Stimulated activated CD4-positive, alpha-beta T cell treated with anti-CD3 and anti-CD28 coated beads, Interleukin-15, amount 100 ng/mL, for 48 hours (primary cell): Measurements from ENCODE around the gene TCP10L.
"Not testable (repeated sequence)": the region's sequence is repeated elsewhere in the genome, so short reads cannot be mapped to it uniquely, and the experiment has no call there.

Experiments used
- DNase-seq, 2 donors: peaks; one replicate each; pipeline ENCODE4 v3.0.0-alpha.2; 2020; ENCODE audit warnings: low read depth in 2 of 2

TCP10L gene

DNA sequence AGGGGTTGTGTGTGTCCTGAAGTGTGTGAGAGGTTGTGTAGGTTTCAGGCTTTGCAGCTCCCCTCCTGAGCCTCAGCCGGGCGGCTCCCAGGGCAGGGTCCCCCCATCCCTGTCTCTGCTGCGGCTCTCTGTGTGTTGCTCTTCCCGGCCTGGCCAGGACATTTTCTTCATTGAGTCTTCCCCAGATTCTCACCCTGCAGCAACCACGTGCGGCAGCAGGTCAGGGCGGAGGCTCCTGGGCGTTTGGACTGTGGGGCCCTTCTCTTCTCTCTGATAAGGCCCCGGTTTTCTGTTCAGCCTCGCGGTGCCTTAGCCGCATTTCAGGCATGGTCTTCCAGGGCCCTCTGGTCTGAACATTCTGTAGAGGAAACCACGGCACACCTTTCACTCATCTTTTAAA, 1.8 kb upstream of the TCP10L start:
- no peak for DNase-seq

DNA sequence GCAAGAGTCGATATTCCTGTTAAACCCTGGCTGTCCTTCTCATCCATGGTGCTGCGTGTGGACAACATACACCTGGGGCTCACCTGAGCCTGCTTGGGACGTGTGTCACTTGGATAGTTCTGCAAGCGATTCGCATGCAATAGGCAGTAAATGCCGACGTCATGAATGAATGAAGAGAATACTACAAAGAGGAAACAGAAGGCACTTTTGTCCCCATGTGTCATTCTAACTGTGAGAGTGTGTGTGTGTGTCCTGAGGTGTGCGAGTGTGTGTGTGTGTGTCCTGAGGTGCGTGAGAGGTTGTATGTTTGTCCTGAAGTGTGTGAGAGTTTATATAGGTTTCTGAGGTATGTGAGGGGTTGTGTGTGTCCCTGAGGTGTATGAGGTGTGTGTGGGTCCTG, 647 bp upstream of the TCP10L start:
- no peak for DNase-seq

DNA sequence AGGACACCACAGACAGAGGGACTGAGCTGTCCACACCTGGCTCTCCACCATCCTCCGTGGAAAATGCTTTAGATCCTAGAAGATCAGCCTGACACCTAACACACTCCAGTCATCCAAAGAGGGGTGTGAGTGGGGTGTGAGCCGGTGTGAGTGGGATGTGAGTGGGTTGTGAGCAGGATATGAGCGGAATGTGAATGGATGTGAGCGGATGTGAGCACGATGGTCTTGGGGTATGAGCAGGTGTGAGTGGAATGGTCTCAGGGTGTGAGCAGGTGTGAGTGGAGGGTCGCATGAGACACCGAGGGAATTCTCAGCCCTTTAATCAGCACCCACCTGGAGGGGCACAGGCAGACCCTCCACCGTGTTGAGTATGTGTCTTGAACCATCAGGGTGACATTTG, 851 bp downstream of the TCP10L start:
- DNase-seq: no peak

DNA sequence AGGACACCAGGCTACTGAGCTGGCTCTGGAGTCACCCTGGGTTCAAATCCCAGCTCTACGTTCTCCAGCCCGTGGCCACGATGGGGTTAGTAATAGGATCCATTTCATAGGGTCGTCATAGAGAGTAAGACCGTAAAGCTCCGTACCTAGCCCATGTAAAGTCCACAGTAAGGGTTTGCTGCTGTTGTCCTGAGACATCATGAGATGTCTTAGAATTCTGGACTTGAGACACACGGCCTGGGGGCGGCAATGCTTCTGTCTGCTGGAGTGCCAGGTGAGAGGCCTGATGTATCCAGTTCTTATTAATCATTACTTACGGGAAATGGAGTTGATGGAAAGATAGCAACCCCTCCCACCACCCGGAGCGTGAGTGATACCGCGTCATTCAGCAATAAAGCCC, 3.6 kb downstream of the TCP10L start:
- no peak for DNase-seq

DNA sequence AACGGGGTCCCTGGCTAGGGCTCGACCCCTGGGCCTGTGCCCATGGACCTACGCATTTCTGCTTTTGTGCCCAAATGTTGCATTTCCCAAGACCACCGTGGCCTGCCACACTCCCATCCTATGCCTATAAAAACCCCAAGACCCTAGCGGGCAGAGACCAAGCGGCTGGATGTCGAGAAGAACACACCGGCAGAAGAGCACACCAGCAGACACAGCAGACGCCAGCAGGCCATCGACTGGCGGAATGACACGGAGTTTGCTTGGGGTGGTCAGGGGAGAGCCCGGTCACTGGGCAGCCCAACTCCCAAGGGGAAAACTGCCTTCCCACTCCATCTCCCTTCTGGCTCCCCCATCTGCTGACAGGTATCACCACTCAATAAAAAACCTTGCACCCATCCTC, 4.4 kb downstream of the TCP10L start:
- DNase-seq: no peak

DNA sequence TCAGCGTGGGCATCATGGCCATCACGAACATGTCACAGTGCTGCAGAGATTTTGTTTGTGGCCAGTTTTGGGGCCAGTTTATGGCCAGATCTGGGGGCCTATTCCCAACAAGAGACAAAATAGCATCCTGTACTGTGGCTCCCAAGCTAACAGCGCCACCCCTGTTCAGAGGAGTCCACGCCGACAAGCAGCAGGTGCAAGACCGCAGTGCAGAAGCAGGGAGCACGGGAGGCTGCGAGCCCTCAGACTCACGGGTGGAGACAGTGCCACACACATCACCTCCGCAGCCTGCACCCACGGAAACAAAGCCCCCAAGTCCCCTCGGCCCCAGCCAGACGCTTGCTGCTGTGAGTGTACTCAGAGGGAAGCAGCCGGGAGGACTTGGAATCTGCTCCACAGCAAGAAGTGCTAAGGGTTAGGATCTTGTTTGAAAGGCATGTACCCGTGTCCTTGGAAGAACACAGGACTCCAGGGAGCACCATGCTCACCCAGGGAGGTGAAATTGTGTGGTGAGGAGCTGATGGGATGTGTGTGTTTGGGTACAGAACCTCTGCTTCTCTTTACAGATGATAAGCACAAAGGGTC, 7.1 kb downstream of the TCP10L start:
- peak in 1 of 2 donors; percentile 11 for DNase-seq

DNA sequence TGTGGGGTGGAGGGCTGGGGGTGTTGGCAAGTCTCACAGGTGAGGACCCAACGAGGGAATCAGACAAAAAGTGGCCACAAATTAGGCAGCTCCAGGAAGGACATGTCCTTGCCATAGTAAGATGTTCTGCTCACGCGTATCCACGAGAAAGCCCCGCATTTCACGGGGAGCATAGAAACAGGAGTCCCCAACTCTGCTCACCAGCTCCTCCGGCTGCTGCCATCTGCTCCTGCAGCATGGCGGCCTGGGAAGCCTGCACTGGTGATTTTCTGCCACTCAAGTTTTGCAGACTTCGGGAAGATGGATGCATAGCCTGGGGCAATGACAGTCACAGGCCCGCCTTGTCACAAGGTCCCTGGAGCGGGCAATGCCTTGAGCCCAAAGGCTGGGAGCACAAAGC, 9.3 kb downstream of the TCP10L start:
- no peak for DNase-seq

DNA sequence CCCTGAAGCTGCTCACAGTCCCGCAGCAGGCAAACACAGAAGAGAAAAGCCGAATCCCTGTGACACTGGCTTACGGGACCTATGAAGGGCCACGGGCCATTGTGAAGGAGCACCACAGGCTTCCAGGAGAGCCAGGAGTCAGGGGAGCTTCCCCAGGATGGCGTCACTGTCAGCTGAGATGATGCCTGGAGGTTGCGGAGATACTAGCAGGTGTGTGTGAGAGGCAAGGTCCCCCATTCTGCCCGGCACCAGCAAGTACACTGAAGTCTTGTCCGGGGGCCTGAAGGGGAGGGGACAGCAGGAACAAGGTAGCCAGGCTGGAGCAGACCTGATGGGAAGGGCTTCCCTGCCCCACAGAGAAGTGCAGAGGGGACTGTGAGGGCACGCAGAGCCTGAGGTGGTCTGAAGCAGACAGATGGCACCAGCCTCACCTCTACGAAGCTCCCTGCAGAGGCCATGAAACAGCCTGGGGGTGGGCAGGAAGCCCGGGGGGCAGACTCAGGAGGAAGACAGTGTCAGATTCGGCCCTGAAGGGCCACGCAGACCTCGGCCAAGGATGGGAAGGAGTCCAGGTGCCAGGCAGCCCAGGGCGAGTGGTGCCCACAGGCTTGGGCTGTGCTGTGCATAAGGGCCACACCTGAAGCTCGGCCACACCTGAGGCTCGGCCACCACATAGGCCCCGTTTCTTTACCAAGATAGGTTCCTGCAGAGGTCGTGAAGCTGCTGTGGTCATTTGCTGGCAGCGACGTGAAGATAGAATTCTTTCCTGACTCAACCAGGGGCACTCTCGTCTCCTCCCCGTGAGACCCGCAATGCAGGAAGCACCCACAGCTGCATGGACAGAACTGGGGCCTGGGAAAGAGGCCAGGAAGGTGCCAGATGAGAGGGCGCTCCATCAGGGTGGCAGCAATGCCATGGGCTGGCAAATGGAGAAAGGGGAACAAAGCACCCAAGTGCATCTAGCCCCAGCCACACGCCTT, 10.1 kb downstream of the TCP10L start:
- no peak for DNase-seq

DNA sequence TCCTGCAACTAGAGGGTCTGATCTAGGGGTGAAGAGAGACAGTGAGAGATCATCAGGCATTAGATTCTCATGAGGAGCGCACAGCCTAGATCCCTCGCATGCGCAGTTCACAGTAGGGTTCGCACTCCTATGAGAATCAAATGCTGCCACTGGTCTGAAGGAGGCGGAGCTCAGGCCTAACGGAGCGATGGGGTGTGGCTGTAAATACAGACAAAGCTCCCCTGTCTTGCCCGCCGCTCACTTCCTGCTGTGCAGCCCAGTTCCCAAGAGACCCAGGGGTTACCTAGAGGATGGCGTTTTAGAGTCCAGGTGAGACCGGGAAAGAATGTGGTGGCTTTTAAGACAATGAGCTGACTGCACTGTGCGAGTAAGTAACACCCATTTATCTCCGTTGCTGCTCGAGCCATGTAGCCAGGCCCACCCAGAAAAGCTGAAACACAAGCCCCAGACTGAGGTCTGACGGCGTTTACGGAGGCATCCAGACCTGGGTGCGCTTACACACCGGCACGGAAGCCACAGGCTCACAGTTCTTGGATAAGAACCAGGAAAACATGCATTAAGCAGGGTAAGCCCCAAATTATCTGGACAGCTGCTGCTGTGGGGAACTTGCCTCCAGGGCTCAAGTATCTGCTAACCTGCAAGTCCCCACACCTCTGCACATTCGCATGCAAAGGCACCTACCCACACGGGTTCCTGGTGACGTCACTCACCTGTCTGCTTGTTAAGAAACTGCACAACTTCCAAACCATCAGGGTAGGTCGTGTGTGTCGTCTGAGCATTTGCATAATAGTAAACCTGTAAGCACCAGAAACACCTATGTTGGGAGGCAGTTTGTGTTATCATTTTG, 12.5 kb downstream of the TCP10L start:
- no peak for DNase-seq

DNA sequence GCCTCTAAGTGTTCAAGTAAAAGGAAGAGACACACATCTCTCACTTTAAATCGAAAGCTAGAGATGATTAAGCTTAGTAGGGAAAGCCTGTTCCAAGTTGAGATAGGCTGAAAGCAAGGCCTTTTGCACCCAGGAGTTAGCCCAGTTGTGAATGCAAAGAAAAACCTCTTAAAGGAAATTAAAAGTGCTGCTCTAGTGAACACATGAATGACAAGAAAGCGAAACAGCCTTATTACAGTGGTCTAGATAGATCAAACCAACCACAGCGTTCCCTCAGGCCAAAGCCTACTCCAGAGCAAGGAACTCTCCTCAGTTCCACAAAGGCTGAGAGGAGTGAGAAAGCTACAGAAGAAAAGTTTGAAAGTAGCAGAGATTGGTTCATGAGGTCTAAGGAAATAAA, 14.9 kb downstream of the TCP10L start:
- no peak for DNase-seq

DNA sequence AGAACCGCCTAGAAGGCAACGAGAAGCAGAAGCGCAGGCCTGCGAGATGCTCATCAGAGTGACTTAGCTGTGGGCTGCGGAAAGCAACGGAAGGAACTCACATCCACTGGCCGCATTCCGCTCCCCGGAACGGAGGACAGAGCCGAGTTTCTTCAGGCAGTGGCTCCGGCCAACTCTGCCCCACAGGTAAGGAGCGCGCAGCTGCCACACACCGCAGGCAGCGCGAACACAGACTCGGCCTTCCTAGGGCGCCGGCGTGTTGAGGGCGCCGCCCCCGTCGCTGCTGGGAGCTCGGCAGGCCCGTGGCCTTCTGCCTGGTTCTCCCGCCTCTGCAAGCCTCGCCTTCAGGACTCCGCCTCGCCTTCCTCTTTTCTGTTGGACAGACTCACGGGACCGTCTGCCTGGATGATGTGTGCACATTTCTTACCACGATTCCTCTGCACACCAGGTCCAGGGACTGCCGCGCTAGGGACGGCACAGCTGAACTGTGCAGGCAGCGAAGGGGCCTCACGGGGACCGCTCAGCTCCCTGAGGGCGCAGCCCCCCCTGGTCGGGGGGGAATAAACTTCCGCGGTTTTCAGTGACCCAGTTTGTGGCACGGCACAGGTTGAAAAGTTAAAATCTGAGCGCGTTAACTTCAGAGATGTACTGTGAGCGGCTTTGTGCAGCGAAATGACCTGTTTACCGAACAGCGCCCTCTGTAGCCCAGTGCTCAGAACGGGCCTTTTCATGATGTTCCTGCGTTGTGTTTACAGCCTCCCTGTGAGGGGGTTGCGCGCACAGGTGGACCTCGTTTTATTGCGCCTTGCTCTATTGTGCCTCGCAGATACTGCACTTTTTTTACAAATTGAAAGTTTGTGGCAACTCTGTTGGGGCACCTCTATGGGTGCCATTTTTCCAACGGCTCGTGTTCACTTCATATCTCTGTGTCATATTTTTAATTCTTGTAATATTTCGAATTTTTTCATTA, 15.8 kb downstream of the TCP10L start:
- peak; percentile 62 to 73 for DNase-seq

DNA sequence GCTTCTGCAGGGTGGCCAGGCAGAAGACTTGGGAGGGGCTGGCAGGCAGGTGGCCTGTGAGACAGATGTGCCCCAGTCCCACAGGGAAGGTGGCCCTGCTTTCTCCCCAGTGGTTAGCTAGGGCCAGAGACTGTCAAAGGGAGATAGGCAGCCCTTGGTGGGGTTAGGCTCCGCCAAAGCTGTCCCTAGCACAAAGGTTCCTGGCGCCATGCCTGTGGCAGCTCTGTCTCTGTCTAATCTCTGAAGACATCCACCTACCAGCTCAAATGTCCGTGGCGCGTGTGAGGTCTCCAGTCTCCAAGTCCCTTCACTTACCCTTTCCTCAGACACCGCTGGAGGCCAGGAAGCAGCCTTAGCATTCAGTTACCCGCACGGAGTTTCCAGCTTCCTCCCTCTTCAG, 17.7 kb downstream of the TCP10L start:
- DNase-seq: no peak

DNA sequence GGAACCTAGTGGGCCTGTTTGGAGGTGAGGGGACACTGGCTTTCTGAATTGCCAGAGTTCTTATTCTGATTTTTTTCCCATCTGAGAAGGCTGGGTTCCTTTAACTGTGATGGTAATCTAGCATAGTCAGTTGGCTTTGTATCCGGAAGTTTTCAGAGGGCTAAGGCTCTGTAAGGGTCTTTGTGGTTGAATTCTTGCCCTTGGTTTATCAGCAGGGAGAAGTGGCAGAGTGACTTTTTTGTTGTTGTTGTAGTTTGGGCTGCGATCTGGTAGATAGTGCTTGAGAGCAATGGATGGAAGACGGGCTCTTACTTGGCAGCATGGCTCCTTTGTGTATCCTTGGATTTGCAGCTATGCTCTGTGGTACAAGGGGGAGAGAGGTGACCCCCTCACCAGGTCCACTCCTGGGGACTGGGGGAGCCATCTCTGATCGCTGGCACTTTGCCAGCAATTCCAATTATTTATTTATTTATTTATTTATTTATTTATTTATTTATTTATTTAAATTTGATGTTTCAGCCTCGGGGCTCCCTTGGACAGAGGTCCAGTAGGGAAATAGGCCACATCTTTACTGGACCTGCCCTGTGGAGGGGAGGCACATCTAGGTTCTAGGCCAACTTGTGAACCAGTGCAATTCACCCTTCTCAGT, 18.5 kb downstream of the TCP10L start:
- no peak for DNase-seq

DNA sequence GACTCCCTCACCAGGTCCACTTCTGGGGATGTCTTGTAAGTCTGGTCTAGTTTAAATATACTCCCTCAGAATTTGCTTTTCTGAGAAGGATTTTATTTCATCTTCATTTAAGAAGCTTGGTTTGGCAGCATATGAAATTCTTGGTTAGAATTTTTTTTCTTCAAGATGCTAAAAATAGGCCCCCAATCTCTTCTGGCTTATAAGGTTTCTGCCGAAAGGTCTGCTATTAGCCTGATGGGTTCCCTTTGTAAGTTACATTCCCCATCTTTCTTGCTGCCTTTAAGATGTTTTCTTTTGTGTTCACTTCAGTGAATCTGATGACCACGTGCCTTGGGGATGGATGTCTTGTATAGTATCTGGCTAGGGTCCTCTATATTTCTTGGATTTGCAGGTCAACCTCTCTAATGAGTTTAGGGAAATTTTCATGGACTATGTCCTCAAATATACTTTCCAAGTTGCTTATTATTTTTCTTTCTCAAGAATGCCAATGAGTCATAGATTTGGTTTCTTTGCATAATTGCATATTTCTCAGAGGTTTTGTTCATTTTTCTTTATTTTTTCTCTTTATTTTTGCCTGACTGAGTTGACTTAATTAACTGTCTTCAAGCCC, 19.4 kb downstream of the TCP10L start:
- DNase-seq: no peak

DNA sequence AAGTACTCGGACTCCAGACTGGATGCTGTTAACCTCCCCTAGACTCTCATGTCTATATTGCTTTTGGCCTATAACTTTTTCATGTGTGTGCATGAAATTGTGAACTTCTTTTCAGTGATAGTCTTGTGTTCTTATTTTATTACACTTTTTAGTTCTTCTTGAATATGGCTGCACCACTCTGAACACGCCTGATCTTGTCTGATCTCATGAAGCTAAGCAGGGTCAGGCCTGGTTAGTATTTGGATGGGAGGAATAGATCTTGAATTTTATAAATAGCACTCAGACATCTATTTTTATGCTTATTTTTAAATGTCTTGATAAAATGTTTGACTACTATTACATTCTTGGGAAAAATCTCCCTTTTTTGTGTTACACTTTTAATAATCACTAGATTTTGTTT, 22.4 kb downstream of the TCP10L start:
- no peak for DNase-seq

DNA sequence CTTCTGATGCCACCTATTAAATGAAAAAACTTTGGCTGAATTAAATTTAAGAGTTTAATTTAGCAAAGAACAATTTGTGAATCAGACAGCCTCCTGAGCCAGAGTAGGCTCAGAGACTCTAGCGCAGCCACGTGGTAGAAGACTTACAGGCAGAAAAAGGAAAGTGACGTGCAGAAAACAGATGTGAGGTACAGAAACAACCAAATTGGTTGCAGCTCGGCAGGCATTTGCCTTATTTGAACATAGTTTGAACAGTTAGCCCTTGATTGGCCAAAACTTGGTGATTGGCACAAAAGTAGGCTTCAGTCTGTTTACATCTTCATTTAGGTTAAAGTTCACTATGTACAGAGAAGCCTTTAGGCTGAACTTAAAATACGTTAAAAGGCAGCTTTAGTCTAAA, 22.9 kb downstream of the TCP10L start:
- DNase-seq: no peak

DNA sequence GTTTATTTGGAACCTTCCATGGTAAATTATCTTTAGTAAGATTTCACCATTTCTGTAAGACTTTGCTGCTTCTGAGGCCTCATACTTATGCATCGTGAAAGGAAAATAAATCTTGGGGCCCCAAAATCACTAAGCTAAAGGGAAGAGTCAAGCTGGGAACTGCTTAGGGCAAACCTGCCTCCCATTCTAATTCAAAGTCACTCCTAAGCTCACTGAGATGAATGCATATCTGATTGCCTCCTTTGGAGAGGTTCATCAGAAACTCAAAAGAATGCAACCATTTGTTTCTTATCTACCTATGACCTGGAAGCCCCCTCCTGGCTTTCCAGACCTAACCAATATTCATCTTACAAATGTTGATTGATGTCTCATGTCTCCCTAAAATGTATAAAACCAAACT, 23.8 kb downstream of the TCP10L start:
- DNase-seq: not testable (repeated sequence)

DNA sequence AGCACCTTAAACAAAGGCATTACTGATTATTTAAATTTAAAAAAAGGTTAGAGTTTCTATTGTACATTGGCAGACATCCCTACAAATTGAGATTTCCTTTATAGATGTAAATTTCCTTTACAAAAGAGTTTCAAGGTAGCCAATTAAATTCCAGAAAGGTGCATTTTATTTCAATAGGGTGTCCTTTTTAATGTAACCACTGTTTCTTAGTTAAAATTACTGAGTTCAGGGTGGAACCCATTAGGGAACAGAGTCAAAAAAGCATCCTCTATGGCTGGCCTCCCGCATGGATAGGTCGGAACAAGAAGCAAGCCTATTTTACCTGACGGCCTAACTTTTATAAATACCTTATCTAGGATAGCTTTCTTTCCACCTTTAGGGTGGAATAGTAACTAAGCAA, 24.4 kb downstream of the TCP10L start:
- no peak for DNase-seq

DNA sequence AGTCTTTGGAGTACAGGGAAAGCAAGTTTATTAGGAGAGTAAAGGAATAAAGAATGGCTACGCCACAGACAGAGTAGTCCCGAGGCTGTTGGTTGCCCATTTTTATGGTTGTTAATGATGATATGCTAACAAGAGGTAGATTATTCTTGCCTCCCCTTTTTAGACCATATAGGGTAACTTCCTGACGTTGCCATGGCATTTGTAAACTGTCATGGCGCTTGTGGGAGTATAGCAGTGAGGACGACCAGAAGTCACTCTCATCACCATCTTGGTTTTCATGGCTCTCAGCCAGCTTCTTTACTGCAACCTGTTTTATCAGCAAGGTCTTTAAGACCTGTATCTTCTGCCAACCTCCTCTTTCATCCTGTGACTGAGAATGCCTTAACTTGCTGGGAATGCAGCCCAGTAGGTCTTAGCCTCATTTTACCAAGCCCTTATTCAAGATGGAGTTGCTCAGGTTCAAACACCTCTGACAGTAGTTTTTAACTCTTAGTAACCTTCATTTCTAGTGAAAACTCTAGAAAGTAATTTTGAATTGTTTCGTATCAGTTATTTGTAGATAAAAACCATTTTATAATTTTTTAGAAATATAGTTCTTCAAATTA, 26.2 kb downstream of the TCP10L start:
- DNase-seq: no peak

DNA sequence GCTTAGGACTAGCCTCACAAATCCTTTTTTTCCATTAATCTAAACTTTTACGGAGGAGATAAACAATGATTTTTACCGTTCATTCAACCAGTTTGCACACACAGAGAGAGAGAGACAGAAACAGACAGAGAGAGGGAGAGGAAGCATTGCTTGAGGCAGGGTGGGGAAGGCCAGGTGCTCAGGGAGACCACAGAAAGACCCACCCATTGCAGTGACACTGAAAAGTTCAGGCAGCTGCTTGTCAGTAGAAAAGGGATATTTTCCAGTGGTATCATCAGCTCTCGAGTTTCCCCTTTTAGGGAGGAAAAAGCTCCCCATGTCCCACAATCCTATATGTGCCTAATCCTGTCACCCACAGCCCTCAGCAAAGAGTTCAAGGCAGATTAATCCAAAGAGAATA, 27.2 kb downstream of the TCP10L start:
- DNase-seq: no peak
